ENCODE measurements around the gene ZNF500. TPM values are rescaled to one million over a fixed set of nuclear protein-coding genes. Genes with fewer than 3 reads are reported as not detected.

Gene ZNF500
- total and polyA plus RNA-seq, 10 of the 15 experiments (the other 5 are each of a cell fraction or from before 2014, with no cell fraction given), result 0.99 to 13.1 (median 5.5) TPM

DNA sequence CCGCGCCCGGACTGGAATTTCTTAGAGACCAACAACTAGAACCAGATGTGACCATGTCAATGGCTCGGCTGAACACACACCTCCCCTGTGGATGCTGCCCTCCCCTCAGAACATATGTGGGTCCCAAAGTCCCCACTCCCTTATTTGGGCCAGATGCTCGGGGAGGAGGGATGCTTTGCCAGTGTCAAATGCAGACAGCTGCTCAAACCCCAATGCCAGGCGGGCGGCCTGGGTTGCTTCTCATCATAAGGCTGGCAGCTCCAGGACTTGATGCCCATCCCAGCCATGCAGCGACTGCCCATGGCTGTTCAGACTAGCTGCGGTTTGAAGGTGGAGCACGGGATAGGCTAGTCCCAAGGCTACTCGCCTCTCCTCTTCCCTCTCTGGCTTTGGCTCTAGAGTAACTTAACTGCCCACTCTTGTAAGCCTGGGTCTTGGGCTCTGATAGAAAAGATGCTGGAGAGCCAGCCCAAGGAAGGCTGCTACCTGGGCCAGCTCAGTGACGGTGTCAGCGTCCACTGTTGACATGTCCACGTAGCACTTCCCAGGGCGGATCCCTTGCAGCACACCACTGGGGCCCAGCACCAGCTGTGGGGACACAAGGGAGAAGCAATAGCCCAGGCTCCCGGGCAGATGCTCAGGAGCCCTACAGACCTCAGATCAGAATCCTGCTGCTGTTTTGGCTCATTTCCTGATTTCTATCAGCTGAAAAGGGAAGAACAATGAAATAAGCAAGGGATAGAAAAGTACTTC is 46.5 kb upstream of the ZNF500 start:
- no peak overlapping the region for H3K9ac ChIP-seq (ENCODE audit: control insufficient read depth, insufficient read depth, low read length)
- BruUV-seq (replicated peaks), result no TSS peak
- H3K9me3 ChIP-seq (replicated peaks; ENCODE audit: control insufficient read depth, insufficient read depth, low read length), result no peaks in the 10 kb centered on the region
- 97% methylated on average over 16 of the region's 16 CpGs for WGBS (ENCODE audit: insufficient coverage, insufficient replicate concordance, low lambda C conversion rate, missing lambda C conversion rate)
- FAIRE-seq (no peak), DNase-seq (ENCODE audit: low read depth, low spot score) (no peak), ATAC-seq (no peak)
- H3K36me3 ChIP-seq (ENCODE audit: control insufficient read depth in 2 of 2, insufficient read depth in 2 of 2, low read length in 1 of 2), result peaks cover 21 to 28% of the 10 kb centered on the region in 2 experiments
- no peaks in the 10 kb centered on the region for H3K27me3 ChIP-seq (replicated peaks in 1 of 2; ENCODE audit: control insufficient read depth in 2 of 2, insufficient read depth in 2 of 2, low read length in 1 of 2)
- no peaks in the 10 kb centered on the region for H4K20me1 ChIP-seq (ENCODE audit: control insufficient read depth, insufficient read depth)
- TF ChIP-seq, protein P1, sequence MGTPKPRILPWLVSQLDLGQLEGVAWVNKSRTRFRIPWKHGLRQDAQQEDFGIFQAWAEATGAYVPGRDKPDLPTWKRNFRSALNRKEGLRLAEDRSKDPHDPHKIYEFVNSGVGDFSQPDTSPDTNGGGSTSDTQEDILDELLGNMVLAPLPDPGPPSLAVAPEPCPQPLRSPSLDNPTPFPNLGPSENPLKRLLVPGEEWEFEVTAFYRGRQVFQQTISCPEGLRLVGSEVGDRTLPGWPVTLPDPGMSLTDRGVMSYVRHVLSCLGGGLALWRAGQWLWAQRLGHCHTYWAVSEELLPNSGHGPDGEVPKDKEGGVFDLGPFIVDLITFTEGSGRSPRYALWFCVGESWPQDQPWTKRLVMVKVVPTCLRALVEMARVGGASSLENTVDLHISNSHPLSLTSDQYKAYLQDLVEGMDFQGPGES (IDR thresholded peaks at IDR 0.05), result no peak
- no peak for TF ChIP-seq FOS (IDR thresholded peaks at IDR 0.05; ENCODE audit: borderline replicate concordance, extremely low read depth, insufficient read length)
- no peak for TF ChIP-seq BHLHE40 (IDR thresholded peaks at IDR 0.05; ENCODE audit: borderline replicate concordance in 1 of 2, low read depth in 2 of 2, low read length in 1 of 2)
- TF ChIP-seq GATAD2B (conservative IDR thresholded peaks at IDR 0.05; ENCODE audit: low read depth), result no peak
- TF ChIP-seq, protein P2, sequence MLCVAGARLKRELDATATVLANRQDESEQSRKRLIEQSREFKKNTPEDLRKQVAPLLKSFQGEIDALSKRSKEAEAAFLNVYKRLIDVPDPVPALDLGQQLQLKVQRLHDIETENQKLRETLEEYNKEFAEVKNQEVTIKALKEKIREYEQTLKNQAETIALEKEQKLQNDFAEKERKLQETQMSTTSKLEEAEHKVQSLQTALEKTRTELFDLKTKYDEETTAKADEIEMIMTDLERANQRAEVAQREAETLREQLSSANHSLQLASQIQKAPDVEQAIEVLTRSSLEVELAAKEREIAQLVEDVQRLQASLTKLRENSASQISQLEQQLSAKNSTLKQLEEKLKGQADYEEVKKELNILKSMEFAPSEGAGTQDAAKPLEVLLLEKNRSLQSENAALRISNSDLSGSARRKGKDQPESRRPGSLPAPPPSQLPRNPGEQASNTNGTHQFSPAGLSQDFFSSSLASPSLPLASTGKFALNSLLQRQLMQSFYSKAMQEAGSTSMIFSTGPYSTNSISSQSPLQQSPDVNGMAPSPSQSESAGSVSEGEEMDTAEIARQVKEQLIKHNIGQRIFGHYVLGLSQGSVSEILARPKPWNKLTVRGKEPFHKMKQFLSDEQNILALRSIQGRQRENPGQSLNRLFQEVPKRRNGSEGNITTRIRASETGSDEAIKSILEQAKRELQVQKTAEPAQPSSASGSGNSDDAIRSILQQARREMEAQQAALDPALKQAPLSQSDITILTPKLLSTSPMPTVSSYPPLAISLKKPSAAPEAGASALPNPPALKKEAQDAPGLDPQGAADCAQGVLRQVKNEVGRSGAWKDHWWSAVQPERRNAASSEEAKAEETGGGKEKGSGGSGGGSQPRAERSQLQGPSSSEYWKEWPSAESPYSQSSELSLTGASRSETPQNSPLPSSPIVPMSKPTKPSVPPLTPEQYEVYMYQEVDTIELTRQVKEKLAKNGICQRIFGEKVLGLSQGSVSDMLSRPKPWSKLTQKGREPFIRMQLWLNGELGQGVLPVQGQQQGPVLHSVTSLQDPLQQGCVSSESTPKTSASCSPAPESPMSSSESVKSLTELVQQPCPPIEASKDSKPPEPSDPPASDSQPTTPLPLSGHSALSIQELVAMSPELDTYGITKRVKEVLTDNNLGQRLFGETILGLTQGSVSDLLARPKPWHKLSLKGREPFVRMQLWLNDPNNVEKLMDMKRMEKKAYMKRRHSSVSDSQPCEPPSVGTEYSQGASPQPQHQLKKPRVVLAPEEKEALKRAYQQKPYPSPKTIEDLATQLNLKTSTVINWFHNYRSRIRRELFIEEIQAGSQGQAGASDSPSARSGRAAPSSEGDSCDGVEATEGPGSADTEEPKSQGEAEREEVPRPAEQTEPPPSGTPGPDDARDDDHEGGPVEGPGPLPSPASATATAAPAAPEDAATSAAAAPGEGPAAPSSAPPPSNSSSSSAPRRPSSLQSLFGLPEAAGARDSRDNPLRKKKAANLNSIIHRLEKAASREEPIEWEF (IDR thresholded peaks at IDR 0.05; ENCODE audit: insufficient replicate concordance, low read depth, low read length), result no peak
- H3K4me1 ChIP-seq (ENCODE audit: control insufficient read depth, insufficient read depth, low read length), result no peaks in the 10 kb centered on the region
- no peak overlapping the region for H3K4me2 ChIP-seq (ENCODE audit: control insufficient read depth, insufficient read depth)
- intact Hi-C loops (cut with micrococcal nuclease; ENCODE audit: unreplicated experiment), result no loop called here
- POLR2A ChIA-PET, result interaction anchor here (0.7 kb wide), 1 partner anchor 345 kb away, joined by 4 read pairs; no protein-coding TSS in a partner anchor
- in situ Hi-C loops (cut with MboI), result no loop called here
- RAD21 ChIA-PET (ENCODE audit: unreplicated experiment), result no interaction called here
- no peak overlapping the region for H2AFZ ChIP-seq (ENCODE audit: control insufficient read depth, low read depth, low read length)
- SMC1A ChIA-PET (ENCODE audit: uncharacterized antibody, unreplicated experiment), result no interaction called here
- CTCF ChIA-PET, result no interaction called here
- H3K27ac ChIP-seq (ENCODE audit: control insufficient read depth, insufficient read depth), result no peak overlapping the region
- no peaks in the 10 kb centered on the region for H3K79me2 ChIP-seq (ENCODE audit: control insufficient read depth, insufficient read depth, low read length)
- no peak overlapping the region for H3K4me3 ChIP-seq
